Colonic mucosa (tissue), 4 donors: ENCODE data around the gene ACKR2. TPM values are rescaled to one million over a fixed set of nuclear protein-coding genes. Genes with fewer than 3 reads are reported as not detected.

Experiments used
- DNase-seq: peaks from one replicate; pipeline ENCODE4 v3.0.0-alpha.2; 2020
- H3K27ac ChIP-seq: fragments of 200-600 bp; one replicate; pipeline ENCODE4 v1.8.0; 2021
- H3K27me3 ChIP-seq: fragments of 200-600 bp; one replicate; pipeline ENCODE4 v1.8.0; 2021
- H3K36me3 ChIP-seq: fragments of 200-600 bp; one replicate; pipeline ENCODE4 v1.8.0; 2021
- H3K4me1 ChIP-seq: fragments of 200-600 bp; one replicate; pipeline ENCODE4 v1.8.0; 2021; ENCODE audit warnings: mild to moderate bottlenecking
- H3K4me3 ChIP-seq: fragments of 200-600 bp; one replicate; pipeline ENCODE4 v1.8.0; 2021
- H3K9ac ChIP-seq, 2 donors: one replicate each; pipeline ENCODE4 v1.7.0; 2013; ENCODE audit warnings: control low read depth in 2 of 2, low read depth in 2 of 2, low read length in 2 of 2
- H3K9me3 ChIP-seq: fragments of 200-600 bp; one replicate; pipeline ENCODE4 v1.8.0; 2021
- intact Hi-C: fragments of 100-400 bp; cut with DNase I; formaldehyde crosslinking; loops from one replicate; pipeline ENCODE4 v1.14.1; 2022
- total RNA-seq, 2 donors: library from RNA; stranded (reverse); fragmentation: NEBNext Ultra II Directional in 1 of 2; extraction: Animal tissue kit (Norgen Biotek cat#: 25700) in 1 of 2; gene quantifications; one replicate each; pipeline ENCODE4 v1.2.1, GENCODE V29; 2021
- TF ChIP-seq, protein P1 (sequence below): fragments of 200-600 bp; IDR thresholded peaks from one replicate; pipeline ENCODE4 v1.8.0; 2022; ENCODE audit warnings: antibody characterized with exemption, mild to moderate bottlenecking
- donor health status: healthy.
- donor health status: DM: no; HTN: no; CAD: no.
- donor health status: DM: no; HTN: no; CAD: no.

ACKR2 gene
- total RNA-seq, 2 donors from 2014 or later, result 3.2 to 6.5 TPM

DNA sequence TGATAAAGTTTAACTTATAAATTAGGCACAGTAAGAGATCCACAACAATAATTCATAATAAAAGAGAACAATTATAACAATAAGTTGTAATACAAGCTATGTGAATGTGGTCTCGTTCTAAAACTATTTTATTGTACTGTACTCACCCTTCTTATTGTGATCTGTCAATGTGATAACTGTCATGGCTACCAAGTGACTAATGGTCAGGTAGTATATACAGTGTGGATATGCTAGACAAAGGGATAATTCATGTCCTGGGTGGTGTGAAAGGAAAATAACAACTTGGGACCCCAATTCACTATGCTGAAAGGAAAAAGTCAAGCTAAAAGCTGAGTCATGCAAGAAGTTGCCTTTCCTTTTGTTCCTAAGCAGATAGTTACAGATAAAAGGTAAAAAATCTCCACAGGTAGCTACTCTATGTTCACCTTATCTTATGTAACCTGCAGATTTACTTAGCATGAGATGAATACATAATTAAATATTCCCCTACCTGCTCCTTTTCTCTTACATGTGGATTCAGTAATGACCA, 77.1 kb downstream of the ACKR2 start:
- TF ChIP-seq, protein P1, sequence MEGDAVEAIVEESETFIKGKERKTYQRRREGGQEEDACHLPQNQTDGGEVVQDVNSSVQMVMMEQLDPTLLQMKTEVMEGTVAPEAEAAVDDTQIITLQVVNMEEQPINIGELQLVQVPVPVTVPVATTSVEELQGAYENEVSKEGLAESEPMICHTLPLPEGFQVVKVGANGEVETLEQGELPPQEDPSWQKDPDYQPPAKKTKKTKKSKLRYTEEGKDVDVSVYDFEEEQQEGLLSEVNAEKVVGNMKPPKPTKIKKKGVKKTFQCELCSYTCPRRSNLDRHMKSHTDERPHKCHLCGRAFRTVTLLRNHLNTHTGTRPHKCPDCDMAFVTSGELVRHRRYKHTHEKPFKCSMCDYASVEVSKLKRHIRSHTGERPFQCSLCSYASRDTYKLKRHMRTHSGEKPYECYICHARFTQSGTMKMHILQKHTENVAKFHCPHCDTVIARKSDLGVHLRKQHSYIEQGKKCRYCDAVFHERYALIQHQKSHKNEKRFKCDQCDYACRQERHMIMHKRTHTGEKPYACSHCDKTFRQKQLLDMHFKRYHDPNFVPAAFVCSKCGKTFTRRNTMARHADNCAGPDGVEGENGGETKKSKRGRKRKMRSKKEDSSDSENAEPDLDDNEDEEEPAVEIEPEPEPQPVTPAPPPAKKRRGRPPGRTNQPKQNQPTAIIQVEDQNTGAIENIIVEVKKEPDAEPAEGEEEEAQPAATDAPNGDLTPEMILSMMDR, result no peak
- Histone ChIP-seq H3K9me3 (no peaks in the 10 kb centered on the region), H3K27ac (no peak overlapping the region), H3K9ac (no peak overlapping the region), H3K4me1 (no peaks in the 10 kb centered on the region), H3K4me3 (no peak overlapping the region), H3K36me3 (no peaks in the 10 kb centered on the region), H3K27me3 (no peaks in the 10 kb centered on the region)
- DNase-seq, result no peak
- intact Hi-C loops, result loop anchor here (10.0 kb wide), 1 partner anchor 302 kb away; the partner anchor contains the start of gene SEC22C

GRCh38 chr3:42887084-42887483, 77.8 kb downstream of the ACKR2 start:
- intact Hi-C loops, result loop anchor here (10.0 kb wide), 1 partner anchor 302 kb away; the partner anchor contains the start of gene SEC22C
- no peaks in the 10 kb centered on the region for H3K9me3 ChIP-seq
- TF ChIP-seq, protein P1, result no peak
- no peak overlapping the region for H3K27ac ChIP-seq
- no peak overlapping the region for H3K9ac ChIP-seq
- DNase-seq, result no peak
- no peaks in the 10 kb centered on the region for H3K27me3 ChIP-seq
- H3K4me1 ChIP-seq, result no peaks in the 10 kb centered on the region
- no peaks in the 10 kb centered on the region for H3K36me3 ChIP-seq
- no peak overlapping the region for H3K4me3 ChIP-seq

- Histone ChIP-seq H3K36me3 (no peaks in the 10 kb centered on the region), H3K4me1 (no peaks in the 10 kb centered on the region), H3K27me3 (no peaks in the 10 kb centered on the region), H3K9ac (no peak overlapping the region), H3K4me3 (no peak overlapping the region), H3K9me3 (no peaks in the 10 kb centered on the region), H3K27ac (no peak overlapping the region)
- intact Hi-C loops, result no loop called here
- no peak for DNase-seq
- TF ChIP-seq, protein P1, result no peak
These were observed 81.8 kb downstream of the ACKR2 start for GRCh38 chr3:42891042-42891441.

DNA sequence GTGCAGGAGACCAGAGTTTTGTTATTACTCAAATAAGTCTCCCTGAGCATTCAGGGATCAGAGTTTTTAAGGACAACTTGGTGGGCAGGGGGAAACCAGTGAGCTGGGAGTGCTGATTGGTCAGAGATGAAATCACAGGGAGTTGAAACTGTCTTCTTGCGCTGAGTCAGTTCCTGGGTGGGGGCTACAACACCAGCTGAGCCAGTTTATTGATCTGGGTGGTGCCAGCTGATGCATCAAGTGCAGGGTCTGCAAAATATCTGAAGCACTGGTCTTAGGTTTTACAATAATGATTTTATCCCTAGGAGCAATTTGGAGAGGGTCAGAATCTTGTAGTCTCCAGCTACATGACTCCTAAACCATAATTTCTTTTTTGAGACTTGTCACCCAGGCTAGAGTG, 82.9 kb downstream of the ACKR2 start:
- no peaks in the 10 kb centered on the region for H3K9me3 ChIP-seq
- H3K9ac ChIP-seq, result no peak overlapping the region
- intact Hi-C loops, result no loop called here
- H3K4me3 ChIP-seq, result no peak overlapping the region
- no peaks in the 10 kb centered on the region for H3K4me1 ChIP-seq
- DNase-seq, result no peak
- no peak overlapping the region for H3K27ac ChIP-seq
- H3K27me3 ChIP-seq, result no peaks in the 10 kb centered on the region
- TF ChIP-seq, protein P1, result no peak
- H3K36me3 ChIP-seq, result no peaks in the 10 kb centered on the region

- no peaks in the 10 kb centered on the region for H3K36me3 ChIP-seq
- DNase-seq, result no peak
- intact Hi-C loops, result no loop called here
These were observed 83.6 kb downstream of the ACKR2 start for GRCh38 chr3:42892807-42893206.

More at GRCh38 chr3:42892807-42893206, 83.6 kb downstream of the ACKR2 start:
- no peaks in the 10 kb centered on the region for H3K9me3 ChIP-seq
- TF ChIP-seq, protein P1, result no peak
- H3K27ac ChIP-seq, result no peak overlapping the region
- H3K9ac ChIP-seq, result no peak overlapping the region
- H3K27me3 ChIP-seq, result no peaks in the 10 kb centered on the region
- H3K4me3 ChIP-seq, result no peak overlapping the region
- no peaks in the 10 kb centered on the region for H3K4me1 ChIP-seq
